Spleen (tissue), 7 donors: ENCODE data around the gene VRTN.

Source experiments
- POLR2AphosphoS5 ChIP-seq, 3 donors: sonication (generic); formaldehyde crosslinking; IDR thresholded peaks; one replicate each; pipeline ENCODE4 v1.5.1; 2017; ENCODE audit warnings: antibody characterized with exemption in 3 of 3
- TF ChIP-seq, protein P1 (sequence below), 11 experiments: fragments of 200-600 bp in 7 of 11; fragments of 450-650 bp in 4 of 11; sonication (generic) in 4 of 11; IDR thresholded peaks in 8 of 11; conservative IDR thresholded peaks in 3 of 11; 1 replicate in 7 of 11; 2 replicates in 4 of 11; pipeline versions ENCODE4 v1.4.0 to v1.8.0; 2016 to 2021; ENCODE audit warnings: antibody characterized with exemption in 11 of 11, inconsistent platforms in 4 of 11, mild to moderate bottlenecking in 1 of 11
- donor health status: DM: no; HTN: no; CAD: no; lungs with moderate emphysema.
- donor health status: DM: no; HTN: no; CAD: no.
- donor health status: DM: no; HTN: no; CAD: no.

DNA sequence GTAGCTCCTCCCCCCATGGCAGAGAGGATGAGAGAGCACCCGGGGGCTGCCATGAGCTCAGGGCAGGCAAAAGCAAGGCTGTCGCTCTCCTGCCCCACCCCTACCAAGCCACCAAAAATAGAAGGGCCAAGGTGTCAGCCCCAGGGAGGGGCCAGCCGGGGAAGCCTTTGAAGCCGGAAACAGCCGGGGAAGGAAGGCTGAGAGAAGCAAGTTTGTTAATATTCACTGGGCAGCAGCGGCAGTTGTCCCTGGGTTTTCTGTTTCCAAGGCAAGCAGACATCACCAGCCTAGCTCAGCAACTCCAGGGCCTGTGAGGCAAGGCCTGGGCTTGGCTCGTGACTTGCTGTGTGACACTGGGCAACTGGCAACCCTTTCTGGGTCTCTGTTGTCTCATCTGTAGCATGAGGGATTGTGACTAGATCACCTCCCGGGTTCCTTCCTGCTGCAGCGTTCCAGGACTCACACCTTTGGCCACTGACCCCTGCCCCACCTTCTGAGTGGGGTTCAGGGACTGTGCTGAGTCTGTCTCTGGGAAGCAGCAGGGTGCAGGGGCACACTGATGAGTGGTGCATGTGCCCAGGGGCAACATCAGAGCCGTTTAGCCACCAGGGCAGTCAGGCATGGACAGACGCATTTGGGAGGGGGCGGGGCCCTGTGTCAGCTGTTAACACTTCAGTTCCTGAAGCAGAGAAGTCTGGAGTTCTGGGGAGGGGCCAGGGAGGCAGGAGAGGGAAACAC, 53.4 kb downstream of the VRTN start:
- TF ChIP-seq, protein P1, sequence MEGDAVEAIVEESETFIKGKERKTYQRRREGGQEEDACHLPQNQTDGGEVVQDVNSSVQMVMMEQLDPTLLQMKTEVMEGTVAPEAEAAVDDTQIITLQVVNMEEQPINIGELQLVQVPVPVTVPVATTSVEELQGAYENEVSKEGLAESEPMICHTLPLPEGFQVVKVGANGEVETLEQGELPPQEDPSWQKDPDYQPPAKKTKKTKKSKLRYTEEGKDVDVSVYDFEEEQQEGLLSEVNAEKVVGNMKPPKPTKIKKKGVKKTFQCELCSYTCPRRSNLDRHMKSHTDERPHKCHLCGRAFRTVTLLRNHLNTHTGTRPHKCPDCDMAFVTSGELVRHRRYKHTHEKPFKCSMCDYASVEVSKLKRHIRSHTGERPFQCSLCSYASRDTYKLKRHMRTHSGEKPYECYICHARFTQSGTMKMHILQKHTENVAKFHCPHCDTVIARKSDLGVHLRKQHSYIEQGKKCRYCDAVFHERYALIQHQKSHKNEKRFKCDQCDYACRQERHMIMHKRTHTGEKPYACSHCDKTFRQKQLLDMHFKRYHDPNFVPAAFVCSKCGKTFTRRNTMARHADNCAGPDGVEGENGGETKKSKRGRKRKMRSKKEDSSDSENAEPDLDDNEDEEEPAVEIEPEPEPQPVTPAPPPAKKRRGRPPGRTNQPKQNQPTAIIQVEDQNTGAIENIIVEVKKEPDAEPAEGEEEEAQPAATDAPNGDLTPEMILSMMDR (IDR thresholded peaks at IDR 0.05 in 8 of 11, conservative IDR thresholded peaks at IDR 0.05 in 3 of 11), result no peak
- peak; percentile 60 to 75 (median 67) for TF ChIP-seq POLR2AphosphoS5 (IDR thresholded peaks at IDR 0.05)
